ENCODE results near the gene DEXI. TPM values are rescaled to one million over a fixed set of nuclear protein-coding genes. Genes with fewer than 3 reads are reported as not detected.
A peak's percentile ranks its signal among the peaks of the same experiment; 100 is the strongest.
"Not testable (repeated sequence)": the region's sequence is repeated elsewhere in the genome, so short reads cannot be mapped to it uniquely, and the experiment has no call there.

The DEXI gene
- polyA plus RNA-seq, 1 donor from 2014 or later = 11.4 TPM

DNA sequence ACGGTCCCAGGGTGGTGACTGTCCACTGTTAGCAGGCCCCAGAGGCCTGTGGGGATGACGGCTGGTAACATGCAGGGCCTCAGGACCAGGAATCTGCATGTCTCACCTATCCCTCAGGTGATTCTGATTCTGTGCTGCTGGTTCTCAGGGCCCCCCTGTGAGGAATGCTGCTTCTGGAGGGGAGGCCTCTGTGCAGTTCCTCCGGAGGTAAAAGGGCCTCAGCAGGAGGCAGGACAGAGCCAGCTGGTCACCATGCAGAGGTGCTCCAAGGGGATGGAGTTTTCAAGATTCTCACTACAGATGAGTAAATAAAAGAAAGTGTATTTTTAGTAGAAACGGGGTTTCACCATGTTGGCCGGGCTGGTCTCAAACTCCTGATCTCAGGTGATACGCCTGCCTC lies 35.9 kb upstream of the DEXI start:
- H3K27ac Mint-ChIP-seq = peak overlapping the region in 2 of 3 donors; percentile 81 to 95
- H3K4me3 Mint-ChIP-seq = no peak overlapping the region
- H3K9me3 Mint-ChIP-seq = no peaks in the 10 kb centered on the region
- peaks cover 18 to 25% (median 18%) of the 10 kb centered on the region in 3 donors for H3K4me1 Mint-ChIP-seq
- H3K36me3 Mint-ChIP-seq = peaks cover 6% of the 10 kb centered on the region
- H3K27me3 Mint-ChIP-seq = no peaks in the 10 kb centered on the region

DNA sequence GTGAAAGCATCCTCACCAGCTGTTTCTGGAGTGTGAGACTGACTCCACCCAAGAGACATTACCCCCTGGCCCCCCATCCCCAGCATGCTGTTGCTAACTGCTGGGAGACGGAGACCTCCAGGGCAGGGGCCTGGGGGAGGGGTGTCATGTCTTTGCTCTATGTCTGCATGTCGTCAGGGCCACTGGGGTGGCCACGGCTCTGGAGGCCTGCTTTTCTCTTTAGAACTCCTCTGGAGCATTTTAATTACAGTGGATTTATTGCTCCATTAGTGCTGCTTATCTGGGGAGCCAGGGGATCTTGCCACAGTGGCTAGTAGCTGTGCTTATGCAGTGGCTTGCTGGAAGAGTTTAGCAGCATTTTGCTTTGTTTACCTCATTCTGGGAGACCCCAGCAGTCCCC lies 34.4 kb upstream of the DEXI start:
- Mint-ChIP-seq H3K9me3 (no peaks in the 10 kb centered on the region), H3K36me3 (peaks cover 5% of the 10 kb centered on the region), H3K27ac (peak overlapping the region in 1 of 3 donors; percentile 43), H3K4me3 (no peak overlapping the region), H3K27me3 (no peaks in the 10 kb centered on the region), H3K4me1 (peaks cover 3 to 10% (median 3%) of the 10 kb centered on the region in 3 donors)

DNA sequence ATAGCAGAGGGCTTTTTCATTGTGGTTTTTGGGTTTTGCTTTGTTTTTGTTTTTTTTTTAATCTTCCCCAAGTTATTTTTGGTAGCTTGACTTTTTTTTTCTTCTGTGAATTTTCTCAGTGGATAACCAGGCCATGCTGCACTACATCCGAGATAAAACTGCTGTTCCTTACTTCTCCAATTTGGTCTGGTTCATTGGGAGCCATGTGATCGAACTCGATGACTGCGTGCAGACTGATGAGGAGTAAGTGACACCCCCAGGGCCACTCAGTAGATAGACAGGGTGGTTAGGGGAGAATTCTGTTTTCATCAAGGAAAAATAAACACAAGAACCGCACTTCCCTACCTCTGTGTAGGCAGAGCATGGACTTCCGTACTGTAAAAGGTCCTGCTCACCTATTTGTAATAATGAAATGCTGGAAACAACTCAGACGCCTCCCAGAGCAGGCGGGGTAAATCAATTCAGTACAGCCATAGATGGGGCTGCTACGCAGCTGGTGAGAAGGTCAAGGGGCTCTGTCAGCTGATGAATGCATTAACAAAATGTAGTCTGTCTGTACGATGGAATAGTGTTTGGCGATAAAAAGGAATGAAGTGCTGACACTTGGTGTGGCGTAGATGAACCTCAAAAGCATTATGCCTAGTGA lies 30.7 kb upstream of the DEXI start:
- H3K4me3 Mint-ChIP-seq = no peak overlapping the region
- no peaks in the 10 kb centered on the region for H3K27me3 Mint-ChIP-seq
- H3K36me3 Mint-ChIP-seq = peaks cover 5% of the 10 kb centered on the region
- peak overlapping the region in 1 of 3 donors; percentile 36 for H3K27ac Mint-ChIP-seq
- H3K4me1 Mint-ChIP-seq = peaks cover 0 to 4% (median 2%) of the 10 kb centered on the region in 3 donors
- H3K9me3 Mint-ChIP-seq = no peaks in the 10 kb centered on the region

DNA sequence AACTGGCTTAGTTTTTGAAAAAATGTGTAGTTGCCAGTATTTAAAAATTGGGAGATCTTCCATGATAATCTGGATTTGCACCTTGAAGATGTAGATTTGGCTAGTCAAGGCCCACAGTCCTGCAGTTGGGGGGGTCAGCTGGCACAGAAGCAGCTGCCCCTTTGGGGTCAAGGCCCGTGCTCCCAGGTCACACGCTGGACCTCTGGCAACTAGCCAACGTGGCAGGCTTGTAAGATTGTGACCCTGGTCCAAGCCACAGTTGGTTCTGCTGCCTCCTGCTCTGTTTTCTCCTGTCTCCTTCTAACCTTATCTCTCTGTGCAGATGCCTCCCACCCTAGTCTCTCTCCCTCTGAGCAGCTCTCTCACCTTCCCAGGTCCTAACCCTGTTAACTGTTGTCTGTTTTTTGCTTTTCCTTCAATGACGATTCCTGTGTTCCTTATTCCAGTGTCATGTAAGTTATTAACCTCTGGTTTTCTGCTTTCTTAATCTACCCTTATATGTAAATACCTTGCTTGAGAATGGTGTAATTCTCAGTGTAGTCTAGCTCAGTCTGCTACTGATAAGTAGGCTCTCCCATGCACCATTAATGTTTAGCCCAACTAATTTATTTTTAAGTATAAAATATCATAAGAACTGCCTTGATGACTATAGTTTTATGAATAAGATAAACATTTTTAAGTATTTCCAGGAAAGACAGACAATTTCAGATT lies 30.0 kb upstream of the DEXI start:
- peaks cover 5% of the 10 kb centered on the region for H3K36me3 Mint-ChIP-seq
- no peaks in the 10 kb centered on the region for H3K27me3 Mint-ChIP-seq
- no peak overlapping the region for H3K27ac Mint-ChIP-seq
- H3K9me3 Mint-ChIP-seq = no peaks in the 10 kb centered on the region
- peak overlapping the region in 1 of 4 donors; percentile 12 for H3K4me3 Mint-ChIP-seq
- peaks cover 0 to 4% (median 2%) of the 10 kb centered on the region in 3 donors for H3K4me1 Mint-ChIP-seq

DNA sequence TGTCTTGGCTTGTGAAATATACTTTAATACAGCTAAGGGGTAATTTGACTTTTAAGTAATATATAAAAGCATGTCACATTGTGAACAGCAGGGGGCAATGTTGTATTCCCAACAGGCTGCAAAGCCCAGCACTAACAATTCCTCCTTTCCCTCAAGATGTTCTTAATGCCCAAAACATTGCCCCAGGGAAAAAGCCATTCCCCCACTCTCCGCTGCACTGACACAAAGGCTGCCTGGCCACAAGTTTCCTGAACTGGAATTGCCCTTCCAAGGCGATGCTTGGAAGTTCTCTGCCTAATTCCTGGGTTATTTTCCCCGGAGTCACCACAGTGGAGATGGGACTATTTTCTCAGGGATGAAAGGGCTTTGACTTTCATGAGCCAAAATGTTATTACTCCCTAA lies 29.3 kb upstream of the DEXI start:
- Mint-ChIP-seq H3K4me3 (no peak overlapping the region), H3K36me3 (peaks cover 5% of the 10 kb centered on the region), H3K9me3 (no peaks in the 10 kb centered on the region), H3K27ac (peak overlapping the region in 2 of 3 donors; percentile 12 to 17), H3K27me3 (no peaks in the 10 kb centered on the region), H3K4me1 (peaks cover 2 to 6% (median 6%) of the 10 kb centered on the region in 3 donors)

DNA sequence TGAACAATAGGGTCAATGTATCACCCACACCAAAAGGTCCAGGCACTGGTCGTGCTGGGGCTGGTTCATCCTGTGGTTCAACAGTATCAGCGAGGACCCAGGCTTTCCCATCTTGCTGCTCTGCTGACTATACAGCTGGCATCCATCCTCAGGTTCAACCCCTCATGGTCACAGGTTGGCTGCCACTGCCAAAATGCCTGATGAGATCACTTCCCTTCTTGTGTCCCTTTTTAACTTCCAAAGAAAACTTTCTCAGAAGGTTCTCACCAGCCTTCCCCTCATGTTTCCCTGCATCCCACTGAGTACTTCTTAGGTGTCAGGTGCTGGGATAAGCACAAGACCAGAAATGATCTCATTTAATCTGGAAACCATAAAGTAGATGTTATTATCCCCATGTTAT lies 27.8 kb upstream of the DEXI start:
- H3K4me1 Mint-ChIP-seq = peaks cover 17 to 21% (median 19%) of the 10 kb centered on the region in 3 donors
- H3K9me3 Mint-ChIP-seq = no peaks in the 10 kb centered on the region
- H3K27ac Mint-ChIP-seq = peak overlapping the region in 1 of 3 donors; percentile 23
- H3K4me3 Mint-ChIP-seq = no peak overlapping the region
- H3K36me3 Mint-ChIP-seq = peaks cover 11% of the 10 kb centered on the region
- no peaks in the 10 kb centered on the region for H3K27me3 Mint-ChIP-seq

DNA sequence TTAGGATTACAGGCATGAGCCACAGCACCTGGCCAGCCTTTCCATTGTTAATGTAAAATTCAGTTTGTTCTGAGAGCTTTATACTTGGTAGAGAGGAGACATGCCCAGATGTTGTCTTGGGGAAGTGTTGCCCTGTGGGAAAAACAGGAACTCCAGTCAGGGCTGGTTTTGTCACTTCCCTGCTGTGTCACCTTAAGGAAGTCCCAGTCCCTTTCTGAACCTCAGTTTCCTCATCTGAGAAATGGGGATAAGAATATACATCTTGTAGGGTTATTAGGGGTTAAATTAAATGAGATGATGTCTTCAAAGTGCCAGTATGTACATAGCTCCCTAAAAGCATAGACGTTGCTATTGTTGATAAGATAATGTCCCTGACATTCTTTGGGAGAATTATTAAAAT lies 27.3 kb upstream of the DEXI start:
- Mint-ChIP-seq H3K27ac (no peak overlapping the region), H3K4me1 (peaks cover 21 to 26% (median 22%) of the 10 kb centered on the region in 3 donors), H3K36me3 (peaks cover 9% of the 10 kb centered on the region), H3K27me3 (no peaks in the 10 kb centered on the region), H3K9me3 (no peaks in the 10 kb centered on the region), H3K4me3 (no peak overlapping the region)

DNA sequence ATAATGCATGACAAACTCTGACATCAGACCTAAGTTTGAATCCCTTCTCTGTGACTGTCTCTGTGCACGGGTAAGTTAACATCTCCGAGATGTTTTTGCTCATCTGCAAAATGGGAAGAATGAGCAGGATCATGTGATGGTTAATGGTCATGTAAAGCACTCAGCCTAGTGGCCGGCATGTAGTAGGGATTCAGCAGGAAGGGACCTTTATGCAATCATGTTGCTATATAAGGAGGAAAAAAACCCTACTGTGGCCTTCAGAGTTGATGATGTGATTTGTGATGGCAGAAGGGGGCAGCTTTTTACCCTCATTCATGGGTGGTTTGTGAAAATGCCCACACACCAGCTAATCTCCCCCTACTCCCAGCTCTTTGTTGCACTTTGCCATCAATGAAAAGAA lies 26.2 kb upstream of the DEXI start:
- Mint-ChIP-seq H3K36me3 (peaks cover 6% of the 10 kb centered on the region), H3K27me3 (no peaks in the 10 kb centered on the region), H3K27ac (peak overlapping the region in 2 of 3 donors; percentile 59 to 88), H3K9me3 (no peaks in the 10 kb centered on the region), H3K4me3 (no peak overlapping the region), H3K4me1 (peaks cover 27 to 32% (median 28%) of the 10 kb centered on the region in 3 donors)

DNA sequence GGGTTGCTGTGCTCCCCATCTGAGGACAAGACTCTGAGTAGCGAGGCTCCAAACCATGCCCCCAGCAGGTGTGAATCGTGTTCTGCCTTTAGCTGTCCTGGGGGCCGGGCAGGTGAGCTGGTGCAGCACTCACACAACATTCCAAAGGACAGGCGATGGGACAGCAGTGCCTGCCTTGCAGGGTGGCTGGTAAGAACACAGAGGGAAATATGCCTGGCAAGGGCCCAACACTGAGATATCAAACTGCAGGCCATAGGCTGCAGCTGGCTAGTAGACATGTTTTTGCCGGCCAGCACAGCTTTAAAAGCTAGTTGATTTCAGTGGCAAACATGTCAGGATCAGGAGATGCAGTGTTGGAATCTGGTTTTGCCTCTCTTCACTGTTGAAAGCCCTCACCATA lies 25.7 kb upstream of the DEXI start:
- peaks cover 27 to 31% (median 28%) of the 10 kb centered on the region in 3 donors for H3K4me1 Mint-ChIP-seq
- H3K27ac Mint-ChIP-seq = peak overlapping the region in 2 of 3 donors; percentile 59 to 88
- H3K27me3 Mint-ChIP-seq = no peaks in the 10 kb centered on the region
- peaks cover 9% of the 10 kb centered on the region for H3K36me3 Mint-ChIP-seq
- H3K9me3 Mint-ChIP-seq = no peaks in the 10 kb centered on the region
- no peak overlapping the region for H3K4me3 Mint-ChIP-seq

DNA sequence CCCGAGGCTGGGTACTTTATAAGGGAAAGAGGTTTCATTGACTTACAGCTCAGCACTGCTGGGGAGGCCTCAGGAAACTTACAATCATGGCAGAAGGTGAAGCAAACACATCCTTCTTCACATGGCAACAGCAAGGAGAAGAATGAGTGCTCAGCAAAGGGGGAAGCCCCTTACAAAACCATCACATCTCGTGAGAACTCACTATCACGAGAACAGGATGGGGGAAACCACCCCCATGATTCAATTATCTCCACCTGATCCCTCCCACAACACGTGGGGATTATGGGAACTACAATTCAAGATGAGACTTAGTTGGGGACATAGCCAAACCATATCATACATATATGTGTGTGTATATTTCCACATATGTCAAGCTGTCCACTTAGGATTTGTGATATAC lies 24.3 kb upstream of the DEXI start:
- peak overlapping the region; percentile 84 to 100 (median 94) for H3K27ac Mint-ChIP-seq
- H3K9me3 Mint-ChIP-seq, H3K27me3 Mint-ChIP-seq: not testable (repeated sequence)
- H3K36me3 Mint-ChIP-seq = peaks cover 12% of the 10 kb centered on the region
- peaks cover 27 to 31% (median 28%) of the 10 kb centered on the region in 3 donors for H3K4me1 Mint-ChIP-seq
- peak overlapping the region in 1 of 4 donors; percentile 23 for H3K4me3 Mint-ChIP-seq

DNA sequence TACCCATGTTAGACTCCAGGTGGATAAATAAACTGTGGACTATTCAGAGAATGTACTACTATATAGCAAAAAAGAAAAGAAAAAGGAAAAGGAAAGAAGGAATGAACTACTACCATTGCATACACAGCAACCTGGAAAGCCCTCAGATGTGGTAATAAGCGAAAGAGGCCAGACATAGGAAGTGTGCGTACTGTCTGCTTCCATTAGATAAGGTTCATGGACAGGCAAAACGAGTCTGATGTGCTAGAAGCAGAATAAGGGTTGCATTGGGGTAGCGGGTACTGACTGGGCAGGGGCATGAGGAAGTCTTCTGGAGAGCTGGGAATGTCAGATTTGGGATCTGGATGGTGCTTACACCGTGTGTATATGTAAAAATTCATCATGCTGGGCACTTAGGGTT lies 23.9 kb upstream of the DEXI start:
- Mint-ChIP-seq H3K4me3 (peak overlapping the region in 3 of 4 donors; percentile 29 to 88 (median 31)), H3K36me3 (peaks cover 12% of the 10 kb centered on the region), H3K9me3 (no peaks in the 10 kb centered on the region), H3K27me3 (no peaks in the 10 kb centered on the region), H3K4me1 (peaks cover 27 to 31% (median 28%) of the 10 kb centered on the region in 3 donors), H3K27ac (peak overlapping the region; percentile 84 to 100 (median 94))

DNA sequence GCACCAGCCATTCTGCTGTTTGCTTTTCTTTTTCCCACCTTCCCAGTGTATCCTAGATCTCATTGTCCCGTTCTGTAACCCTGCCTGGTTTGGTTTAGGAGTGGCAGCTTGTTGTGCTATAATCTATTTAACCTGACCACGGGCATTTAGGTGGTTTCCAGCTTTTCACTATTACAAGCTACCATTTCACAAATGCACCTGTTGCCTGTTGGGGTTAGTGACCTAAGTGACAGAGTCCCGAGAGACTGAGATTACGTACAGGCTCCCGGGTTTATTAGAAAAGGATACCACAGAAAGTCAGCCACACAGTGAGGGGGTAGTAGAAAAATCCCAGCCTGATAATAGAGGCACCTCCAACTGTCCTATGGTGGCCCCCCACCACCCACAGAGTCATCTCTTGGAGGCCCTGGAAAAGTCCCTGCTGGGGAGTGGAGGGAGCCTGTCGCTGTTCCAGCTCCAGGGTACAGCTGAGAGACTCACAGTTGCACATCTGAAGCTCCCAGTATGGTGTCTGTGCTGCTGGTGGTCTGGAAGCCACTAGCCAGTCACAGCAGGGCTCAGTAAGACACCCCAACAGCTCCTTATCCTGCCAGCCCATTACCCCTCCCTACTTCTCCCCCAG lies 23.3 kb upstream of the DEXI start:
- H3K4me1 Mint-ChIP-seq = peaks cover 27 to 31% (median 28%) of the 10 kb centered on the region in 3 donors
- peak overlapping the region; percentile 31 to 88 (median 68) for H3K4me3 Mint-ChIP-seq
- H3K9me3 Mint-ChIP-seq = no peaks in the 10 kb centered on the region
- peak overlapping the region; percentile 84 to 100 (median 94) for H3K27ac Mint-ChIP-seq
- peaks cover 12% of the 10 kb centered on the region for H3K36me3 Mint-ChIP-seq
- no peaks in the 10 kb centered on the region for H3K27me3 Mint-ChIP-seq

DNA sequence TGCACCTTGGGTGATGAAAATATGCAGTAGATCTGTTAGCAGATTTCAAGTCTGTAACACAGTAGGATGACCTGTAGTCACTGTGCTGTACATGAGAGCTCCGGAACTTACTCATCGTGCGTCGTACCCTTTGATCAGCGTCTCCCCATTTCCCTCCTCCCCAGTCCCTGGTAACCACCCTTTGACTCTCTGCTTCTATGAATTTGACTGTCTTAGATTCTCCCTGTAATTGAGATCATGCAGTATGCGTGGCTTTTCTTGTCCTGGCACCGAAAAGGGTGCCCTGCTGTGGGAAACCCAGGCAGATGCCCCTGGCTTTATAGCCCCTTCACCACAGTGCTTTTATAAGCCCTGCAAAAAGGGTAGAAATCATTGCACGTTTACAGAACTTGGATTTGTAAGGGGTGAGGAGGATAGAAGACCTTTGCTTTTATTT lies 22.6 kb upstream of the DEXI start:
- Mint-ChIP-seq H3K27me3 (no peaks in the 10 kb centered on the region), H3K27ac (peak overlapping the region; percentile 84 to 100 (median 94)), H3K4me1 (peaks cover 28 to 31% (median 31%) of the 10 kb centered on the region in 3 donors), H3K9me3 (no peaks in the 10 kb centered on the region), H3K36me3 (peaks cover 12% of the 10 kb centered on the region), H3K4me3 (peak overlapping the region; percentile 31 to 88 (median 68))

DNA sequence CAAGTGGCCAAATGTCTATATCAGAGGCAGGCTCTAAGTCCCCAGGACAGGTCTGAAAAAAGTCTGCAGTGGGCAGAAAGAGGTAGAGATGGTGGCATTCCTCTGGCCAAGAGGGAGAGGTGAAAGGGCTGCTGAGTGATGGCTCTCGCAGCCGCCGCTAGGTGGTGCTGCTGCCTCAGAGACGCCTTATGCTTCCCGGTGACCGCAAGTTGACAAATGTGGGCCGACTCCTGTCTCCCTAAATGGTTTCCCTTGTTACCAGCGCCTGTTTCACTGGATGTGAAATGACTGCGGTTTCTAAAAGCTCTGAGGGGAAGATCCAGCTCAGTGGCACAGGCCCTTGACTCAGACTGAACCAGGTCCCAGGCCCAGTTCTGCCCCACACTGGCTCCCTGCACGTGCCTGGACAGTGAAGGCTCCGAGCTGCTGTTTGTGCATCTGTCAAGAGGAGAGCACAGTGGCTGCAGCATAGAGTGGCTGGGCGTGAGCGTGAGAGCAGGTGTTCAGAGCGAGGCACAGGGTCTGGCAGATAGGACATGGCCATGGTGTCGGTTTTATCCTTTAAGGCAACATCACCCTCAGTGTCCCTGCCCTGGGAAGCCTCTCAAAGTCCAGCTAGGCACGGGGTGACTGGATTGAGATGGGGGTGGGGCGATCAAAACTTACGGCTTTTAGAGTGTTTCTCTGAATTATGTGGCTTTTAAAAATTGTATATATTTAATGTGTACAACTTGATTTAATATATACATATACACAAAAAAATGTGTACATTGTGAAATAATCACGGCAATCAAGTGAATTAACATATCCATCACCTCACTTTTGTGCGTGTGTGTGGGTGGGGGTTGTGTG lies 22.0 kb upstream of the DEXI start:
- H3K27me3 Mint-ChIP-seq = no peaks in the 10 kb centered on the region
- H3K9me3 Mint-ChIP-seq = no peaks in the 10 kb centered on the region
- H3K4me1 Mint-ChIP-seq = peaks cover 28 to 31% (median 31%) of the 10 kb centered on the region in 3 donors
- H3K27ac Mint-ChIP-seq = peak overlapping the region; percentile 84 to 100 (median 94)
- H3K4me3 Mint-ChIP-seq = peak overlapping the region; percentile 54 to 88 (median 76)
- peaks cover 12% of the 10 kb centered on the region for H3K36me3 Mint-ChIP-seq

Measured in IgD-negative memory B cell (primary cell).